Activated CD4-positive, alpha-beta memory T cell treated with anti-CD3 and anti-CD28 coated beads for 36 hours (primary cell): ENCODE results near the gene AGAP5. TPM values are rescaled to one million over a fixed set of nuclear protein-coding genes. Genes with fewer than 3 reads are reported as not detected.
"Not testable (repeated sequence)": the region's sequence is repeated elsewhere in the genome, so short reads cannot be mapped to it uniquely, and the experiment has no call there.

ENCODE experiments used
- CTCF ChIA-PET: fragments of 350-600 bp; sonication (Branson Sonifier 250); formaldehyde crosslinking; loops from one replicate; lab custom pipeline; 2021; ENCODE audit warnings: antibody characterized with exemption, inconsistent platforms; lab: Charles Lee
- POLR2A ChIA-PET: fragments of 350-600 bp; sonication (Branson Sonifier 250); formaldehyde crosslinking; loops from one replicate; lab custom pipeline; 2021; ENCODE audit warnings: antibody characterized with exemption; lab: Charles Lee
- DNase-seq: peaks from one replicate; pipeline ENCODE4 v3.0.0-alpha.2; 2020
- H3K27ac Mint-ChIP-seq: one replicate; pipeline ENCODE4 v1.8.0; 2021; ENCODE audit warnings: mixed read lengths
- H3K27me3 Mint-ChIP-seq: one replicate; pipeline ENCODE4 v1.8.0; 2021; ENCODE audit warnings: mixed read lengths
- H3K36me3 Mint-ChIP-seq: one replicate; pipeline ENCODE4 v1.8.0; 2021; ENCODE audit warnings: mixed read lengths
- H3K4me1 Mint-ChIP-seq: one replicate; pipeline ENCODE4 v1.8.0; 2021; ENCODE audit warnings: low read depth, mixed read lengths
- H3K4me3 Mint-ChIP-seq: one replicate; pipeline ENCODE4 v1.8.0; 2021; ENCODE audit warnings: mild to moderate bottlenecking, mixed read lengths
- H3K9me3 Mint-ChIP-seq: one replicate; pipeline ENCODE4 v1.8.0; 2021; ENCODE audit warnings: mixed read lengths
- intact Hi-C: fragments of 100-400 bp; cut with micrococcal nuclease; formaldehyde crosslinking; loops from one replicate; pipeline ENCODE4 v1.15.1; 2023
- total RNA-seq, 2 experiments: library from RNA; stranded (reverse); gene quantifications; one replicate each; pipeline ENCODE4 v1.2.3, GENCODE V29; 2021

Gene AGAP5
- total RNA-seq, 2 experiments from 2014 or later: 7.1 to 7.7 TPM

DNA sequence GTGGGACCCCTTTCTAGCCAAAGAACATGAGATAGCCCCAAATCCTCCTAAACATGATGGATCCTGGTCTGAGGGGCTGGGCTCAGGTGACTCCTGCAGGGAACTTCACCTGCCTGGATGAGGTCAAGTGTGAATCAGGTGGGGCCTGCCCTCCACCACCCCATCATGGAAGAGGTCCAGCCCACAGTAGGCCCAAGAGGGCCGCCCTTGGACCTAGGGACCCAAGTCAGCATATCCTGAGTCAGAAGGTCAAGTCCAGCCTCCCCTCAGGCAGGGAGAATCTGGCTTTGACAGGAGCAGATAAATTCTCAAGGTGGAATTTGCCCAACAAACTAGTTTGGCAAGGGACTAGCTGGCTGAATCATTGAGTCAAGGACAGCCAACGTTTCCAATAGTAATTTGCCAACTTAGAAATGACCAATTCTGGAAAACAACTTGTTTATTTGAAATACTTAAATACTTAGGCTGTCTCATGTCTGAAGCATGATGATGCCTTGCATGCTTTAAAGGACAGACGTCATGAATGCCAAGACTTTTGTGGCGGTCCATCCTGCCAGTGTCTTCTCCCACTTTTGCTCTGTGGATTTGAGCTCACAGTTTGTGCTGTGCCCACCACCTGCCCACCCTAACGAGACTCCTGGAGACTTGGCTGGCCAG, 31.6 kb downstream of the AGAP5 start:
- intact Hi-C loops, H3K27ac Mint-ChIP-seq, POLR2A ChIA-PET, DNase-seq, H3K36me3 Mint-ChIP-seq, H3K27me3 Mint-ChIP-seq, H3K9me3 Mint-ChIP-seq, H3K4me3 Mint-ChIP-seq, H3K4me1 Mint-ChIP-seq: not testable (repeated sequence)
- CTCF ChIA-PET: interaction anchor here (0.6 kb wide), 1 partner anchor 21 kb away, joined by 3 read pairs; no protein-coding TSS in a partner anchor

GRCh38 chr10:73665581-73665980, 32.3 kb downstream of the AGAP5 start:
- intact Hi-C loops, H3K9me3 Mint-ChIP-seq, CTCF ChIA-PET, POLR2A ChIA-PET, H3K4me1 Mint-ChIP-seq, H3K27me3 Mint-ChIP-seq, H3K4me3 Mint-ChIP-seq, DNase-seq, H3K27ac Mint-ChIP-seq, H3K36me3 Mint-ChIP-seq: not testable (repeated sequence)

DNA sequence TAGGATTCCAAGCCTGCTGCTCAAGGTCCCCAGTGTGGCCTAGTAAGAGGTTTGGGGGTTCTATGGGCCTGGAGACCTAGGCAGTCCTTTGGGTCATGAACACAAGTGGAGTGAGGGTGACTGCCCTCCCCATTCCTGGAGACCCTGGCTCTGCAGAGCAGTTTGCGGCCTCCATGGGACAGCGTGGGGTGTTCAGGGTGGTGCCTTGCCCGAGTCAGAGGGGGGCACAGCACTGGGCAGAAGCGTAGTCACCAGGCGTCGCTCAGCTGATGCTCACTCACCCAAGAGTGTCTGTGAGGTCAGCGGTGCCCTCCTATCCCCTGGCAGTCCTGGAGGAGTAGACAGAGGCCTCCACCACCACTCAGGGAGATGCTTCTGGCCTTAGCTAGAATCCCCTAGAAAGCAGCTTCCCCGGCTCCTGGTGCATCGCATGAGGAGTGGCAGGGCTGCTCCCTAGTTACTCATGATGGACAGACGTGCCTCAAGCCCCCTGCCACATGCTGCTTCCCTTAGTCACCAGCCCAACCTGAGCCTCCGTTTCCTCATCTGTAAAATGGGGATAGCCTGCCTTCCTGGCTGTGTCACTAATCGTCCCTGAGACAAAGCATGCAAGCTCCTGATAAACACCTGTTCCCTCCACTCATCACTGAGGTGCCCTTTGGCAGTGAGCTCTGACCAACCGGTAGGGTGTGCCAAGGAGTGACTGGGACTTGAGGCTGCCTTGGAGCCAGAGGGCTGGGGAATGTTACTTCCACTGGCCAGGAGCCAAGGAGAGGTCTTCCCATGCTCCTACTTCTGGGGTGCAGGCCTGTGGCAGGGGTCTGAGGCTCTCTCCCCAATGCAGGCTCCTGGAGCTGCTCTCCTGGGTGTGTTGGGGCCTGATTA, 33.5 kb downstream of the AGAP5 start:
- H3K27me3 Mint-ChIP-seq, H3K4me1 Mint-ChIP-seq, intact Hi-C loops, DNase-seq, CTCF ChIA-PET, POLR2A ChIA-PET, H3K9me3 Mint-ChIP-seq, H3K4me3 Mint-ChIP-seq, H3K27ac Mint-ChIP-seq, H3K36me3 Mint-ChIP-seq: not testable (repeated sequence)

DNA sequence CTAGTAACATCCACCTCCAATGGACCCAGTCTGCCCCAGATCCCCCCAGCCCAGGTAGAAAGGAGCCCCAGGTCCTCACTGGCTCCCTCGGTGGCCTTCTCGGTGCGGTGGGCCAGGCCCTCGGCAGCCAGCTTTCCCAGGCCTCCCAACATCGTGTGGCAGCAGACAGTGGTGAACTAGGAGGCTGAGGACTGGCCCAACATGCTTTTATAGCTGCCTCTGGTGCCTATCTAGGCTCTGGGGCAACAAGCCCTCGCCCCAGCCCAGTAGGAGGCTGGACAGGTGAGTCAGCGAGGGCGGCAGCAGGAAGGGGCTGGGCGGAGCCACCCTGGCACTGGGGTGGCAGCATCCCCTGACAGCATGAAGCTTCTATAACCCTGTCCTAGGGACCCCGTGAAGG, 34.3 kb downstream of the AGAP5 start:
- H3K36me3 Mint-ChIP-seq, POLR2A ChIA-PET, DNase-seq, H3K27ac Mint-ChIP-seq, H3K4me3 Mint-ChIP-seq, H3K9me3 Mint-ChIP-seq, CTCF ChIA-PET, H3K27me3 Mint-ChIP-seq, H3K4me1 Mint-ChIP-seq, intact Hi-C loops: not testable (repeated sequence)

GRCh38 chr10:73662705-73663104, 35.2 kb downstream of the AGAP5 start:
- intact Hi-C loops, H3K36me3 Mint-ChIP-seq, H3K4me3 Mint-ChIP-seq, POLR2A ChIA-PET, DNase-seq, H3K9me3 Mint-ChIP-seq, H3K27me3 Mint-ChIP-seq, CTCF ChIA-PET, H3K27ac Mint-ChIP-seq, H3K4me1 Mint-ChIP-seq: not testable (repeated sequence)

- intact Hi-C loops: no loop called here
- Mint-ChIP-seq H3K27me3 (no peaks in the 10 kb centered on the region), H3K4me1 (peaks cover 3% of the 10 kb centered on the region), H3K36me3 (no peaks in the 10 kb centered on the region), H3K4me3 (no peak within 1 kb of the TSS), H3K27ac (no peak within 1 kb of the TSS), H3K9me3 (no peaks in the 10 kb centered on the region)
- POLR2A ChIA-PET: no interaction called here
- DNase-seq: no peak
- CTCF ChIA-PET: no interaction called here
These were observed 42.0 kb downstream of the AGAP5 start, which contains the start of gene SYNPO2L for GRCh38 chr10:73655990-73656298. SYNPO2L (minus strand) TSS chr10:73656029; CDS start chr10:73655922, 107 bp downstream.

GRCh38 chr10:73655257-73655989, 42.5 kb downstream of the AGAP5 start:
- intact Hi-C loops: no loop called here
- Mint-ChIP-seq H3K27ac (no peak overlapping the region), H3K4me3 (no peak overlapping the region), H3K27me3 (no peaks in the 10 kb centered on the region), H3K9me3 (no peaks in the 10 kb centered on the region), H3K36me3 (no peaks in the 10 kb centered on the region), H3K4me1 (peaks cover 5% of the 10 kb centered on the region)
- POLR2A ChIA-PET: no interaction called here
- CTCF ChIA-PET: no interaction called here
- DNase-seq: no peak

- Mint-ChIP-seq H3K27me3 (no peaks in the 10 kb centered on the region), H3K4me1 (peaks cover 5% of the 10 kb centered on the region), H3K27ac (no peak overlapping the region), H3K9me3 (no peaks in the 10 kb centered on the region), H3K36me3 (no peaks in the 10 kb centered on the region), H3K4me3 (no peak overlapping the region)
- intact Hi-C loops: no loop called here
- DNase-seq: no peak
- POLR2A ChIA-PET: no interaction called here
- CTCF ChIA-PET: interaction anchor here (1.6 kb wide), 1 partner anchor 10 kb away, joined by 3 read pairs; no protein-coding TSS in a partner anchor
These were observed 44.2 kb downstream of the AGAP5 start for GRCh38 chr10:73653701-73654100.

DNA sequence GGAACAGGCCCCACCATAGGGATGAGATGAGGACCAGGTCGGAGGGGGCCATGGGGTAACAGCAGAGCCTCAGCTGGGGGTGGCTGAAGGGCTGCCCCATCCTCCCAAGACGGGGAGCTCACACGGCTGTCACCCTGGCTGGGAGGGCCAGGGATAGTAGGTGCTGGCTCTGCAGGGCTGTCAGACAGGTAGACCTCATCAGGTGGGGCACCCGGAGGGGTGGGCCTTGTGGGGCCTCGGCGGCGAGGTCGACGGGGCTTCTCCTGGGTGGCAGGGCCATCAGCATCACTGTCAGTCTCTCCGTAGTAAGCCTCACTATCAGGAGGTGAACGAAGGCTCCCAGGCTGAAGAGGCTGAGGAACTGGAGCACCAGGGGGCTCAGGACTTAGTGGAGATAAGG, 44.7 kb downstream of the AGAP5 start:
- no peaks in the 10 kb centered on the region for H3K9me3 Mint-ChIP-seq
- intact Hi-C loops: no loop called here
- no peaks in the 10 kb centered on the region for H3K36me3 Mint-ChIP-seq
- no peak overlapping the region for H3K4me3 Mint-ChIP-seq
- H3K27me3 Mint-ChIP-seq: no peaks in the 10 kb centered on the region
- H3K27ac Mint-ChIP-seq: no peak overlapping the region
- peaks cover 5% of the 10 kb centered on the region for H3K4me1 Mint-ChIP-seq
- ChIA-PET POLR2A (no interaction called here), CTCF (interaction anchor here (1.6 kb wide), 1 partner anchor 9 kb away, joined by 3 read pairs; no protein-coding TSS in a partner anchor)
- no peak for DNase-seq

- POLR2A ChIA-PET: no interaction called here
- no peak overlapping the region for H3K4me3 Mint-ChIP-seq
- intact Hi-C loops: no loop called here
These were observed 47.2 kb downstream of the AGAP5 start for GRCh38 chr10:73650537-73651331.

DNA sequence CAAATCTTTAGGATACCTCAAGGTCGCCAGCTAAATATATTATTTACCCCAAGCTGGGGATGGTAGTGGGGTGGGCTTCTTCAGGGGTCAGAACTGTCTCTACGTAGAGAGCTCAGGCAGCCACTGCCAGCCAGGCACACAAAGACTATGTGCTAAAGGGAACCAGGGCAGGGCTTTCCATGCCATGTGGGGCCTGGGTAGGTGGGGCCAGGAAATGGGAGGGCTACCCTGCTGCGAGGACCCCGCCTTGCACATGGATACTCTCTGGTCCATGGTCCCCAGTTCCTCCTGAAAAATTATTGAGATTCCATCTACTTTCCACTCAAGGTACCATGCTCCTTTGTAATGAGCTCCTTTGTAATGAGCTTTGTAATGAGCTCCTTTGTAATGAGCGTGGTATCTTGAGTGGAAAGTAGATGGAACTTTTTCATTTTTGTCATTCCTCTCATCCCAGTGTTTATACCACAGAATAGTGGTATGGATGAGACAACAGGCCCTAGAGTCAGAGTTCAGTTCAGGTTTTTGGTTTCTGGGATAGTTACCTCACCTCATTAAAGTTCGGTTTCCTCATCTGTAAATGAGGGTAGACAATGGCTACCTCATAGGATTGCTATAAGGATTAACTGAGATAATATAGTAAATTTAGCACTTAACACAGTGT, 47.9 kb downstream of the AGAP5 start:
- ChIA-PET POLR2A (no interaction called here), CTCF (interaction anchor here (13.2 kb wide), 1 partner anchor 120 kb away, joined by 219 read pairs; no protein-coding TSS in a partner anchor)
- Mint-ChIP-seq H3K27ac (no peak overlapping the region), H3K27me3 (no peaks in the 10 kb centered on the region), H3K4me3 (no peak overlapping the region), H3K9me3 (no peaks in the 10 kb centered on the region), H3K36me3 (no peaks in the 10 kb centered on the region), H3K4me1 (peaks cover 8% of the 10 kb centered on the region)
- intact Hi-C loops: no loop called here
- no peak for DNase-seq

More at GRCh38 chr10:73650537-73651331, 47.2 kb downstream of the AGAP5 start:
- CTCF ChIA-PET: interaction anchor here (13.2 kb wide), 1 partner anchor 121 kb away, joined by 219 read pairs; no protein-coding TSS in a partner anchor
- no peak for DNase-seq
- Mint-ChIP-seq H3K4me1 (peaks cover 5% of the 10 kb centered on the region), H3K36me3 (no peaks in the 10 kb centered on the region), H3K27me3 (no peaks in the 10 kb centered on the region), H3K9me3 (no peaks in the 10 kb centered on the region), H3K27ac (no peak overlapping the region)
